Smooth muscle cell of the coronary artery (primary cell): Measurements from ENCODE around the gene RHOT2. TPM values are rescaled to one million over a fixed set of nuclear protein-coding genes. Genes with fewer than 3 reads are reported as not detected.

Experiments
- total RNA-seq: library from RNA; depleted of rRNA; stranded (reverse); fragments of >200 nt; gene quantifications from 2 replicates; pipeline ENCODE4 v1.2.3, GENCODE V29; 2014; ENCODE audit warnings: low replicate concordance

The RHOT2 gene
- 26.1 and 33.7 TPM in 2 replicates for total RNA-seq

GRCh38 chr16:667780-668518 is at the start of gene RHOT2:
TSS of gene RHOT2 (plus strand) at chr16:668132. CDS start at chr16:668200, 68 bp downstream.

GRCh38 chr16:630815-631405 is 37.0 kb upstream of the RHOT2 start, which contains the start of gene WFIKKN1:
TSS of gene WFIKKN1 (plus strand) at chr16:630985. CDS start at chr16:631254, 269 bp downstream.

GRCh38 chr16:636206-637080 is 31.5 kb upstream of the RHOT2 start, which contains the start of gene METTL26:
TSS of gene METTL26 (minus strand) at chr16:636305. CDS start at chr16:636290, 15 bp downstream.

GRCh38 chr16:641326-642188 is 26.4 kb upstream of the RHOT2 start, which contains the start of gene MCRIP2:
TSS of gene MCRIP2 (plus strand) at chr16:641828. CDS start at chr16:641992, 164 bp downstream.

GRCh38 chr16:648781-649589 is 18.9 kb upstream of the RHOT2 start, which contains the start of gene WDR90:
TSS of gene WDR90 (plus strand) at chr16:649365. CDS start at chr16:649417, 52 bp downstream.

GRCh38 chr16:674968-675883 is 7.3 kb downstream of the RHOT2 start, which contains the start of gene RHBDL1:
TSS of gene RHBDL1 (plus strand) at chr16:675671. CDS start at chr16:675791, 120 bp downstream.

GRCh38 chr16:679814-680624 is 12.1 kb downstream of the RHOT2 start, which contains the start of gene STUB1:
TSS of gene STUB1 (plus strand) at chr16:680410. CDS start at chr16:680526, 116 bp downstream.

GRCh38 chr16:684071-684794 is 16.3 kb downstream of the RHOT2 start, which contains the start of gene JMJD8:
TSS of gene JMJD8 (minus strand) at chr16:684334. CDS start at chr16:684319, 15 bp downstream.

GRCh38 chr16:705431-706188 is 37.7 kb downstream of the RHOT2 start, which contains the start of gene FBXL16:
TSS of gene FBXL16 (minus strand) at chr16:705801. CDS start at chr16:697405, 8,396 bp downstream.

GRCh38 chr16:714558-715476 is 46.9 kb downstream of the RHOT2 start, which contains the start of gene METRN:
TSS of gene METRN (plus strand) at chr16:715118. CDS start at chr16:715290, 172 bp downstream.

GRCh38 chr16:720990-721764 is 53.2 kb downstream of the RHOT2 start, which contains the start of gene ANTKMT:
TSS of gene ANTKMT (plus strand) at chr16:721146. CDS start at chr16:721275, 129 bp downstream.

